Ishikawa (cell line): ENCODE data around the gene CAMTA1.

Source experiments
- CEBPB ChIP-seq: IDR thresholded peaks from 2 replicates; pipeline ENCODE4 v1.6.1; 2012
- CREB1 ChIP-seq: IDR thresholded peaks from 2 replicates; pipeline ENCODE4 v1.6.1; 2012; ENCODE audit warnings: low read depth
- EGR1 ChIP-seq: IDR thresholded peaks from 2 replicates; pipeline ENCODE4 v1.6.1; 2012
- EP300 ChIP-seq: IDR thresholded peaks from 2 replicates; pipeline ENCODE4 v1.6.1; 2012; ENCODE audit warnings: borderline replicate concordance
- FOXM1 ChIP-seq: IDR thresholded peaks from 2 replicates; pipeline ENCODE4 v1.6.1; 2012; ENCODE audit warnings: low read depth, borderline replicate concordance
- NFIC ChIP-seq: IDR thresholded peaks from 2 replicates; pipeline ENCODE4 v1.6.1; 2012
- RAD21 ChIP-seq: IDR thresholded peaks from 2 replicates; pipeline ENCODE4 v1.6.1; 2012; ENCODE audit warnings: low read depth
- TAF1 ChIP-seq: IDR thresholded peaks from 2 replicates; pipeline ENCODE4 v1.6.1; 2012; ENCODE audit warnings: low read depth, mild to moderate bottlenecking
- TCF12 ChIP-seq: IDR thresholded peaks from 2 replicates; pipeline ENCODE4 v1.6.1; 2012; ENCODE audit warnings: low read depth
- TEAD4 ChIP-seq: IDR thresholded peaks from 2 replicates; pipeline ENCODE4 v1.6.1; 2012
- YY1 ChIP-seq: IDR thresholded peaks from 2 replicates; pipeline ENCODE4 v1.6.1; 2012; ENCODE audit warnings: low read depth
- ZBTB7A ChIP-seq: IDR thresholded peaks from 2 replicates; pipeline ENCODE4 v1.6.1; 2012; ENCODE audit warnings: low read depth
- TF ChIP-seq, protein P1 (sequence below): IDR thresholded peaks from 2 replicates; pipeline ENCODE4 v1.6.1; 2012
- TF ChIP-seq, protein P2 (sequence below): IDR thresholded peaks from 2 replicates; pipeline ENCODE4 v1.6.1; 2012
- TF ChIP-seq, protein P3 (sequence below): IDR thresholded peaks from 2 replicates; pipeline ENCODE4 v1.6.1; 2012; ENCODE audit warnings: low read depth, mild to moderate bottlenecking

Gene CAMTA1

DNA sequence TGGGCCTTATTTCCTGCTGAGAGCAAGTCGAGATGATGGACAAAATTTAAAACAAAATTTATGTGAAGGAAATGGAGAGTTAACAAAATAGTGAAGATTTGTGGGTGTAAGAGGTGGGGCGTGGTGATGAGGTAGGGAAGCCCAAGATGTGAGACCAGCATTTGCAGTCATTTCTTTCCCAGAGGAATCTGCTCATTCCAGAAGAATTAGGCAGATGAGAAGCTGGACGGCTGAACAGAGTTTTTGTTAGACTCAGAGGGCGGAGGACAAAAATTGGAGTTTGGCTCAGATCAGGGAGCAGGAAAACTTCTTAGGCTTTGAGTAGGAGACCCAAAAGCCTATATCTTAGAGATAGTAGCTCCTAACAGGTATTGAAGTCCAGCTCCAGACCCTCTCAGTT is 65.3 kb downstream of the CAMTA1 start:
- no peak for TF ChIP-seq TAF1
- TF ChIP-seq, protein P1, sequence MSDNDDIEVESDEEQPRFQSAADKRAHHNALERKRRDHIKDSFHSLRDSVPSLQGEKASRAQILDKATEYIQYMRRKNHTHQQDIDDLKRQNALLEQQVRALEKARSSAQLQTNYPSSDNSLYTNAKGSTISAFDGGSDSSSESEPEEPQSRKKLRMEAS, result no peak
- no peak for TF ChIP-seq EP300
- TF ChIP-seq CEBPB, result no peak
- TF ChIP-seq YY1, result no peak

DNA sequence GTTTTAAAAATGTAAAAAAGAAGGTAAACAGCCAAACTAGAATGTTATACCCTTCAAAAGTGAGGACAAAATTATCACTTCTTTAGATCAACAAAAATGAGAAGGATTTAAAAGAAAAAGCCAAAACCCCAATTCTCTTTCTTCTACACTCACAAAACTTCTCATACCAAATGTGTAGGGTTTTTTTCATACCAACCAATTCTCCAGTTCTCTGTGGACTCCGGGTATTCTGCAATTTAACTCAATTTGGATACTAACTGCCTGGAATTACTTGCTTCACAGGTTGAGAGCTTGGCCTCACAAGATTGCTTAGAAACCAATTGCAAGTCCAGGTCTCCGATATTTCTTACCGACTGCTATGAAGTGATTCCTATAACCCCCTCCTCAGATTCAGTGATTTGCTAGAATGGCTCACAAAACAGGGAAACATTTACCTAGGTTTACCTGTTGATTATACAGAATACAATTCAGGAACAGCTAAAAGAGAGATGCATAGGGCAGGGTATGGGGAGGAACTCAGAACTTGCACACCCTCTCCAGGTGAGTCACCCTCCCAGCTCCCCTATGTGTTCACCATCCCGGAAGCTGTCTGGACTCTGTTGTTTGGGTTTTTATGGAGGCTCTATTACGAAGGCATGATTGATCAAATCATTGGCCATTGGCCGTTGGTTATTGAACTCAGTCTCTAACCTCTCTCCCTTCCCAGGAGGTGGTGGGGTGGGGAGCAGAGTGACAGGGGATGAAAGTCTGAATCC is 67.1 kb downstream of the CAMTA1 start:
- TF ChIP-seq CREB1 (no peak), RAD21 (no peak), TEAD4 (no peak), YY1 (no peak), ZBTB7A (no peak), FOXM1 (no peak), EP300 (no peak), TAF1 (no peak), CEBPB (no peak), EGR1 (no peak), NFIC (no peak)
- TF ChIP-seq, protein P1, result no peak
- TF ChIP-seq, protein P2, sequence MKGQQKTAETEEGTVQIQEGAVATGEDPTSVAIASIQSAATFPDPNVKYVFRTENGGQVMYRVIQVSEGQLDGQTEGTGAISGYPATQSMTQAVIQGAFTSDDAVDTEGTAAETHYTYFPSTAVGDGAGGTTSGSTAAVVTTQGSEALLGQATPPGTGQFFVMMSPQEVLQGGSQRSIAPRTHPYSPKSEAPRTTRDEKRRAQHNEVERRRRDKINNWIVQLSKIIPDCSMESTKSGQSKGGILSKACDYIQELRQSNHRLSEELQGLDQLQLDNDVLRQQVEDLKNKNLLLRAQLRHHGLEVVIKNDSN, result no peak
- TF ChIP-seq, protein P3, sequence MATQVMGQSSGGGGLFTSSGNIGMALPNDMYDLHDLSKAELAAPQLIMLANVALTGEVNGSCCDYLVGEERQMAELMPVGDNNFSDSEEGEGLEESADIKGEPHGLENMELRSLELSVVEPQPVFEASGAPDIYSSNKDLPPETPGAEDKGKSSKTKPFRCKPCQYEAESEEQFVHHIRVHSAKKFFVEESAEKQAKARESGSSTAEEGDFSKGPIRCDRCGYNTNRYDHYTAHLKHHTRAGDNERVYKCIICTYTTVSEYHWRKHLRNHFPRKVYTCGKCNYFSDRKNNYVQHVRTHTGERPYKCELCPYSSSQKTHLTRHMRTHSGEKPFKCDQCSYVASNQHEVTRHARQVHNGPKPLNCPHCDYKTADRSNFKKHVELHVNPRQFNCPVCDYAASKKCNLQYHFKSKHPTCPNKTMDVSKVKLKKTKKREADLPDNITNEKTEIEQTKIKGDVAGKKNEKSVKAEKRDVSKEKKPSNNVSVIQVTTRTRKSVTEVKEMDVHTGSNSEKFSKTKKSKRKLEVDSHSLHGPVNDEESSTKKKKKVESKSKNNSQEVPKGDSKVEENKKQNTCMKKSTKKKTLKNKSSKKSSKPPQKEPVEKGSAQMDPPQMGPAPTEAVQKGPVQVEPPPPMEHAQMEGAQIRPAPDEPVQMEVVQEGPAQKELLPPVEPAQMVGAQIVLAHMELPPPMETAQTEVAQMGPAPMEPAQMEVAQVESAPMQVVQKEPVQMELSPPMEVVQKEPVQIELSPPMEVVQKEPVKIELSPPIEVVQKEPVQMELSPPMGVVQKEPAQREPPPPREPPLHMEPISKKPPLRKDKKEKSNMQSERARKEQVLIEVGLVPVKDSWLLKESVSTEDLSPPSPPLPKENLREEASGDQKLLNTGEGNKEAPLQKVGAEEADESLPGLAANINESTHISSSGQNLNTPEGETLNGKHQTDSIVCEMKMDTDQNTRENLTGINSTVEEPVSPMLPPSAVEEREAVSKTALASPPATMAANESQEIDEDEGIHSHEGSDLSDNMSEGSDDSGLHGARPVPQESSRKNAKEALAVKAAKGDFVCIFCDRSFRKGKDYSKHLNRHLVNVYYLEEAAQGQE, result no peak

DNA sequence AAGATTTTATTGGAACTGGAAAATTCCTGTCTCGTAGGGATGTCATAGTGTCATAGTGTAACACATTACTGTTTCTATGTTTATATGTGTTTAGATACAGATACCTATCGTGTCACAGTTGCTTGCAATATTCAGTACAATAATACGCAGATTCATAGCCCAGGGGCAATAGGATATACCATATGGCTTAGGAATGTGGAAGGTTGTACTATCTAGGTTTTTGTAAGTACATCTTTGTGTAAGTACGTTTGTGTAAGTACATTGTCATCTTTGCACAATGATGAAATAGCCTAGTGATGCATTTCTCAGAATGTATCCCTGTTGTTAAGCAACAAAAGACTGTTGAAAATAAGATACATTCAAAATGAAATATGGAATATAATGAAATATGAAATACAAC is 68.9 kb downstream of the CAMTA1 start:
- TF ChIP-seq, protein P3, result no peak
- TF ChIP-seq TEAD4, result no peak
- TF ChIP-seq CREB1, result no peak
- no peak for TF ChIP-seq ZBTB7A
- no peak for TF ChIP-seq EP300
- no peak for TF ChIP-seq YY1
- TF ChIP-seq, protein P2, result no peak
- TF ChIP-seq, protein P1, result no peak

DNA sequence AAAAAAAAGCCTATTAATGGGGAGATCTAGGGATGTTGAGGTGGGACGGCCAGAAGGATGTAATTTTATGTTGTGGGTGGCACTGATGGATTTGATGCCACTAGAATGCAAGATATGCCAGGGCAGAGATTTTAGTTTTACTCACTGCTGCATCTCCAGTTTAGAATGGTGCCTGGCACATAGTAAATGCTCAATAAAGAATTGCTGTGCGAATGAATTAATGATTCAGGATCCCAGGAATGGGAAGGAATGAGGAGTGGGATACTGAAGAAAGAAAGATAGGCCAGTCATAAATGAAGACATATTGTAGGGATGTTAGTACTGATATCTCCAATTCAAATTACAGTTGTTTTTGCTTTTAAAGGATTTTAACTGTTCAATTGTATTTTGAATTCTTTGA is 72.6 kb downstream of the CAMTA1 start:
- TF ChIP-seq TCF12 (no peak), CREB1 (no peak), YY1 (no peak), ZBTB7A (no peak), FOXM1 (no peak)

DNA sequence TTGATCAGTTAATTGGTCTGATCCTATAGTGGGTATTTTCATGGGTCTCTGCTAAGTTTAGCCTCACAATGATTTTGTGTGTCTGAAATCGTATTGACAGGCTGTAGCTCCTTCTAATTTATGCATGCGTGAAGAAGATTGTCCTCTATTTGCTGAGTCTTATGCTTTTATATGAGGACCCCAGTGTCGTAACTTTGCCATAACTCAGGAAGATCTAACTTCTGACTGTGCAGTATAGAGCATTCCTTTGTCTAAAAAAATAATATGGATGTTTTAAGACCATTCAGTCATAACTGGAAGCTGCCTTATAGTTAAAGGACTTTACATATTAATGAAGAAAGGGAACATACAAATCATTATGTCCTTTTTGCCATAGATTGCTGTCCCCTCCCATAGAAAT is 73.3 kb downstream of the CAMTA1 start:
- no peak for TF ChIP-seq TCF12
- TF ChIP-seq, protein P2, result no peak
- TF ChIP-seq, protein P1, result no peak
- no peak for TF ChIP-seq FOXM1
- TF ChIP-seq TEAD4, result no peak
- TF ChIP-seq CEBPB, result no peak
- TF ChIP-seq ZBTB7A, result no peak
- TF ChIP-seq, protein P3, result no peak
- TF ChIP-seq EP300, result no peak
- no peak for TF ChIP-seq RAD21
- no peak for TF ChIP-seq CREB1
- TF ChIP-seq YY1, result no peak
- TF ChIP-seq TAF1, result no peak
- TF ChIP-seq NFIC, result no peak
- no peak for TF ChIP-seq EGR1
